ENCODE measurements around the gene PDS5B.
"Not testable (repeated sequence)": the region's sequence is repeated elsewhere in the genome, so short reads cannot be mapped to it uniquely, and the experiment has no call there.

The PDS5B gene

GRCh38 chr13:32586080-32586900, at the start of gene PDS5B:
PDS5B (plus strand) TSS chr13:32586452; CDS start chr13:32648773, 62,321 bp downstream.
- DNase-seq = peak; percentile 96

- no peak for DNase-seq
Measured at GRCh38 chr13:32537580-32538142, 48.6 kb upstream of the PDS5B start.

GRCh38 chr13:32538143-32538620, 48.1 kb upstream of the PDS5B start:
- DNase-seq = peak; percentile 94

GRCh38 chr13:32538621-32539246, 47.5 kb upstream of the PDS5B start, which contains the start of gene N4BP2L2:
N4BP2L2 (minus strand) TSS chr13:32538795; CDS start chr13:32537027, 1,768 bp downstream.
- DNase-seq = peak; percentile 99

- DNase-seq = peak; percentile 35
Measured at GRCh38 chr13:32542221-32542620, 44.0 kb upstream of the PDS5B start.

GRCh38 chr13:32545083-32545482, 41.2 kb upstream of the PDS5B start:
- no peak for DNase-seq

GRCh38 chr13:32548837-32549236, 37.4 kb upstream of the PDS5B start:
- DNase-seq = peak; percentile 89

GRCh38 chr13:32549788-32550187, 36.5 kb upstream of the PDS5B start:
- peak; percentile 32 for DNase-seq

GRCh38 chr13:32553720-32554119, 32.5 kb upstream of the PDS5B start:
- no peak for DNase-seq

- no peak for DNase-seq
Measured at GRCh38 chr13:32555613-32556012, 30.6 kb upstream of the PDS5B start.

GRCh38 chr13:32560842-32561241, 25.4 kb upstream of the PDS5B start:
- DNase-seq = not testable (repeated sequence)

- not testable (repeated sequence) for DNase-seq
Measured at GRCh38 chr13:32575687-32576086, 10.6 kb upstream of the PDS5B start.

- DNase-seq = no peak
Measured at GRCh38 chr13:32577032-32577431, 9.2 kb upstream of the PDS5B start.

GRCh38 chr13:32581177-32581786, 5.0 kb upstream of the PDS5B start:
- peak; percentile 55 for DNase-seq

- no peak for DNase-seq
Measured at GRCh38 chr13:32582281-32582680, 4.0 kb upstream of the PDS5B start.

- no peak for DNase-seq
Measured at GRCh38 chr13:32582991-32583390, 3.3 kb upstream of the PDS5B start.

- no peak for DNase-seq
Measured at GRCh38 chr13:32585550-32586079, 637 bp upstream of the PDS5B start.

GRCh38 chr13:32587011-32587810, 959 bp downstream of the PDS5B start:
- DNase-seq = peak; percentile 62

- DNase-seq = no peak
Measured at GRCh38 chr13:32587811-32588170, 1.5 kb downstream of the PDS5B start.

- no peak for DNase-seq
Measured at GRCh38 chr13:32588736-32589135, 2.5 kb downstream of the PDS5B start.

GRCh38 chr13:32589471-32589870, 3.2 kb downstream of the PDS5B start:
- no peak for DNase-seq

GRCh38 chr13:32590266-32590665, 4.0 kb downstream of the PDS5B start:
- no peak for DNase-seq

All from inflammatory macrophage treated with lipopolysaccharide for 4 hours (primary cell).